Natural killer cell treated with Interleukin-12 subunit alpha and Interleukin-12 subunit beta and Interleukin-15 and Interleukin-18, amount 100 ng/mL, for 72 hours (primary cell): ENCODE results near the gene LAMC1. TPM values are rescaled to one million over a fixed set of nuclear protein-coding genes. Genes with fewer than 3 reads are reported as not detected.
"Not testable (repeated sequence)": the region's sequence is repeated elsewhere in the genome, so short reads cannot be mapped to it uniquely, and the experiment has no call there.

Experiments used
- ATAC-seq, 2 donors: fragments of 150-1000 bp; cut with Tn5 transposase in 1 of 2; sonication (Bioruptor Pico), chemical (Tn5 transposase) in 1 of 2; 2 replicates each; pipeline ENCODE4 v1.10.0; 2021
- DNase-seq: peaks from one replicate; pipeline ENCODE4 v3.0.0; 2022; ENCODE audit warnings: low spot score
- H3K27ac Mint-ChIP-seq, 2 donors: 1 replicate in 1 of 2; 2 replicates in 1 of 2; pipeline ENCODE4 v1.8.0; 2022; ENCODE audit warnings: mixed read lengths in 2 of 2, mild to moderate bottlenecking in 1 of 2, moderate library complexity in 1 of 2
- H3K27me3 Mint-ChIP-seq, 2 donors: 1 replicate in 1 of 2; 2 replicates in 1 of 2; pipeline ENCODE4 v1.8.0; 2022; ENCODE audit warnings: mixed read lengths in 2 of 2
- H3K36me3 Mint-ChIP-seq: one replicate; pipeline ENCODE4 v1.8.0; 2022; ENCODE audit warnings: mixed read lengths
- H3K4me1 Mint-ChIP-seq, 2 donors: 1 replicate in 1 of 2; 2 replicates in 1 of 2; pipeline ENCODE4 v1.8.0; 2022; ENCODE audit warnings: low read depth in 2 of 2, mixed read lengths in 2 of 2, mild to moderate bottlenecking in 1 of 2
- H3K4me3 Mint-ChIP-seq: one replicate; pipeline ENCODE4 v1.8.0; 2022; ENCODE audit warnings: mixed read lengths
- H3K9me3 Mint-ChIP-seq: 2 replicates; pipeline ENCODE4 v1.8.0; 2022; ENCODE audit warnings: mixed read lengths
- total RNA-seq, 2 donors: library from RNA; stranded (reverse); gene quantifications; one replicate each; pipeline ENCODE4 v1.2.3, GENCODE V29; 2022

The LAMC1 gene
- total RNA-seq, 2 donors from 2014 or later = 0.64 to 0.84 TPM

DNA sequence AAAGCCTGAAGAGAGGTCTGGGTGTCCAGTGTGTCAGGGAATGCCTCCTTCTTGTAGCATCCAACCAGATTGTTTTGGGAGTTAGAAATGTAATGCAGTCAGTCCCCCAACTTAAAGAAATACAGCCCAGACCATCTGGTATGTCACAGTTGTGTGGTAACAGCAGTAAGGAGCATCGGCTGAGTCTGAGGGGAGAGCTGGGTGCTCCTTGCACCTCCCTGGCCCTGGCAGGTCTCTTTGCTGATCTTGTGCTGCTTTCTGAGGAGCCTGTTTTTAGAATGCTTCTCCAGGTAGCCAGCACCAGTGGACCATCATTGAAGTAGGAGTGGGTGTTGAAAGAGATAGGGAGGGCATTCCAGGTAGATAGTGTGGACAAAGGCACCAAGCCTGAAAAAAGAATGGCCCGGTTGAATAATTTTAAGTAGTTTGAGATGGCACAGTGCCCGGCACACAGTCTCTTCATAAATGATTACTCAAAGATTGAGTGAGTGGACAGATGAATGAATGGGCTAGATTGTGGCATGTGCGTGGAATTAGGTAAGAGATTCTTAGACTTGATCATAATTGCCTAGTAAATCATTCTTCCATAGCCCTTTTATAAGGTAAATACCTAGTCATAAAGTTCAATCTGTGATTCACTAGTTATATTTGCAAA, 46.5 kb downstream of the LAMC1 start:
- no peak overlapping the region for H3K27ac Mint-ChIP-seq
- peaks cover 5 to 15% of the 10 kb centered on the region in 2 donors for H3K27me3 Mint-ChIP-seq
- ATAC-seq (no peak), DNase-seq (no peak)
- no peaks in the 10 kb centered on the region for H3K9me3 Mint-ChIP-seq
- H3K4me3 Mint-ChIP-seq = no peak overlapping the region
- peaks cover 5 to 11% of the 10 kb centered on the region in 2 donors for H3K4me1 Mint-ChIP-seq
- H3K36me3 Mint-ChIP-seq = no peaks in the 10 kb centered on the region

DNA sequence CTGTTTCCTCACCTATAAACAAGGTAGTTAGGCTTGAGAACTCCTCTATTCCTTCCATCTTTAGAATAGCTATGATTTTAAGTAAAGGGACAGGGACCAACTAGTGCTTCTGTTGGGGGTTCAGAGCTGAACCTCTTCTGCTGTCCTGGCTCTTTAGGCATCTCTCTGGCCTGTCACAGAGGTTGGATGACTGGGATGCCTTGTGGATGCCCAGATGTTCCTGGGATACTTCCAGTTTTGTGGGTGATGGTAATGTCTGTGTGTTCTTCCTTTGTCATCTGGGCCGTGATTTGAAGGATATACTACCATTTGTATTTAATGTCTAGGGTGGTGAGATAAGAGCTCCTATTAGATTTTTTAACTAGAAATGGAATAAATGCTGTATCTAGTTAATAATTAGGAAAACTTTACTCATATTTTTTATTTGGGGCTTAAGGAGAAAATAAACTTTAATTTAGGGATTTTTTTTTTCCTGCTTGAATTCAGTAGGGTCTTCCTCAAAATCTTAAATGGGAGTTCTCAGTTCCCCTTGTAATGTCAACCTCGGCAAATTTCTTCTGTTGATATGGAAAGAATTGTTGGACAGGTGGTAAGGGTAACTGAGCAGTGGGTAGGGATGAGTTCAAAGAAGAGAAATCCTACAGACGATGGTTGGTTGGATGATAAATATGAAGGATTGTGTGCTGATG, 47.2 kb downstream of the LAMC1 start:
- Mint-ChIP-seq H3K27me3 (peaks cover 5 to 17% of the 10 kb centered on the region in 2 donors), H3K27ac (no peak overlapping the region), H3K4me3 (no peak overlapping the region), H3K36me3 (no peaks in the 10 kb centered on the region), H3K9me3 (no peaks in the 10 kb centered on the region), H3K4me1 (peaks cover 5 to 11% of the 10 kb centered on the region in 2 donors)
- ATAC-seq = no peak
- DNase-seq = no peak

DNA sequence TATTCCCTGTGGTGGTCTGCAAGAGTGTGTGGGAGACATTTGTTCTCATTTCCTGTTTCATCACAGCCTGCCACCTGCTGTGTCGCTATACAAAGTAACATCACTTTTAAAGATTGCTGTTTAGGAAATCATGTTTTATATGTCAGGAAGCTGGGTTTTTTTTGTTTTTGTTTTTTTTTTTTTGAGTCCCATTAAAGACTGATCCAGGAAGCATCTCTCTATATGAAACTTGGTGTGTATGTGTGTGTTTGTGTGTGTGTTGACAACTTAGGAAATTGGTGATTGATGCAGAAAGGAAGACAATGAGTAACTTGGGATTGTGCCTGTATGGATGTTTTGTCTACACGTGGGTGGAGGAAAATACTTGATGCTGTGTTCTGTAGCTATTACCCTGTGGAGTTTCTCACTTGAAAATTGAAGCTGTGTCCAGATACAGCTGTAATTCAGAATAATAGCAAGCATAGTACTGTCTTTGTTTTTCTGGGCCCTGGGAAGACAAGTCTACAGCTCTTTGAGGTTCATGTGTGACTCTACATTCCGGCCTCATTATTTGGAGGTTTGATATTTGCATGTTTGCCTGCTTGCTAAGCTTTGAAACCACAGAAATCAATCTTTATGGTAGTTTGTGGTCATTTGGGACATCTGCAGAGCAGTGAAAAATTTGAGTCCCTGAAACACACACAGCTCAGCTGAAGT, 47.9 kb downstream of the LAMC1 start:
- no peak overlapping the region for H3K27ac Mint-ChIP-seq
- peaks cover 7 to 22% of the 10 kb centered on the region in 2 donors for H3K27me3 Mint-ChIP-seq

DNA sequence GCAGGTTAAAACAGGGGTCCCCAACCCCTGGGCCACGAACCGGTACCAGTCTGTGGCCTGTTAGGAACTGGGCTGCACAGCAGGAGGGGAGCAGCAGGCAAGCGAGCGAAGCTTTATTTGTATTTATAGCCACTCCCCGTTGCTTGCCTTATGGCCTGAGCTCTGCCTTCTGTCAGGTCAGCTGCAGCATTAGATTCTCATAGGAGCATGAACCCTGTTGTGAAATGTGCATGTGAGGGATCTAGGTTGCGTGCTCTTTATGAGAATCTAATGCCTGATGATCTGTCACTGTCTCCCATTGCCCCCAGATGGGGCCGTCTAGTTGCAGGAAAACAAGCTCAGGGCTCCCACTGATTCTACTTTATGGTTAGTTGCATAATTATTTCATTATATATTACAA, 49.4 kb downstream of the LAMC1 start:
- Mint-ChIP-seq H3K27me3 (peaks cover 13 to 22% of the 10 kb centered on the region in 2 donors), H3K4me1 (peaks cover 5 to 11% of the 10 kb centered on the region in 2 donors)
- DNase-seq, H3K27ac Mint-ChIP-seq, H3K4me3 Mint-ChIP-seq, ATAC-seq, H3K9me3 Mint-ChIP-seq, H3K36me3 Mint-ChIP-seq: not testable (repeated sequence)

More for the DNA sequence above, 47.9 kb downstream of the LAMC1 start:
- Mint-ChIP-seq H3K4me1 (peaks cover 5 to 11% of the 10 kb centered on the region in 2 donors), H3K36me3 (no peaks in the 10 kb centered on the region), H3K9me3 (no peaks in the 10 kb centered on the region), H3K4me3 (no peak overlapping the region)
- ATAC-seq (no peak), DNase-seq (no peak)

DNA sequence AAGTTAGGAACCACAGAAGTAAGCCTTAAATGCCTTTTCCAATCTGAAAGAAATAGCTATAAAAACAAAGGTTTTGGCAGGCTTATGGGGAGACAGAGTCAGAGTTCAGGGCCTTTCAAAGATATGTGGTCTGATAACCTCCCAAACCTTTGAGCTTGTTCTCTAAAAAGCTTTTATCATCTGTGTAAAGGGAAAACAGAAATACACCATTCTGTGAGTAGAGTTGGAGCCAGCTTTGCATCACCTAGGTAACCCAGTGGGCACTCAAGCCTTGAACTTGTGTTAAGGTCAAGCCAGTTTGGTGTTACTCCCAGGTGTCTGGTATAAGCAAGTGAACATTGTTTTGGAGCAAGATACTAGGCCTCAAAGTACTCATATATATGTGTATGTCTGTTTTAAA, 50.1 kb downstream of the LAMC1 start:
- DNase-seq (no peak), ATAC-seq (no peak)
- no peaks in the 10 kb centered on the region for H3K36me3 Mint-ChIP-seq
- H3K27me3 Mint-ChIP-seq = peaks cover 13 to 22% of the 10 kb centered on the region in 2 donors
- no peak overlapping the region for H3K27ac Mint-ChIP-seq
- no peaks in the 10 kb centered on the region for H3K9me3 Mint-ChIP-seq
- H3K4me1 Mint-ChIP-seq = peaks cover 5 to 11% of the 10 kb centered on the region in 2 donors
- no peak overlapping the region for H3K4me3 Mint-ChIP-seq

DNA sequence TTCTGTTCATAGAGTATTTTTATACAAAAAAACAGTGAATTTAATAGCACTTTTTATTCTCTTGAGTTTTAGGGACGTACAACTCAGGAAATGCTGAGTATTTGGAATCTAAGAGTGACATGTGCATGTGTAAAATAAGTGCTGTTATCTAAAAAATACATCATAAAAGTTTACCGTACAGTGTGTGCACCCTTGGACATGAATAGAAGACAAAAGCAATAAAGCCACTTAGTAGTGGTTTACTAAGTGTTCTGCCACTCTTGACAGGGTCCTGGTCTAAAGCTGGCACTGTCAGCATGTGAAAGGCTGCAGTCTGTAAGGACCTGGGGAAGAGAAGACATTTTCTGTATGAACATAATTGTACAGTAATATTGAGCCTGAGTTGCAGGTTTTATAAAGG, 51.0 kb downstream of the LAMC1 start:
- ATAC-seq = no peak
- Mint-ChIP-seq H3K27ac (no peak overlapping the region), H3K4me3 (no peak overlapping the region), H3K4me1 (peaks cover 5 to 11% of the 10 kb centered on the region in 2 donors), H3K9me3 (no peaks in the 10 kb centered on the region), H3K36me3 (no peaks in the 10 kb centered on the region), H3K27me3 (peaks cover 13 to 22% of the 10 kb centered on the region in 2 donors)
- no peak for DNase-seq

DNA sequence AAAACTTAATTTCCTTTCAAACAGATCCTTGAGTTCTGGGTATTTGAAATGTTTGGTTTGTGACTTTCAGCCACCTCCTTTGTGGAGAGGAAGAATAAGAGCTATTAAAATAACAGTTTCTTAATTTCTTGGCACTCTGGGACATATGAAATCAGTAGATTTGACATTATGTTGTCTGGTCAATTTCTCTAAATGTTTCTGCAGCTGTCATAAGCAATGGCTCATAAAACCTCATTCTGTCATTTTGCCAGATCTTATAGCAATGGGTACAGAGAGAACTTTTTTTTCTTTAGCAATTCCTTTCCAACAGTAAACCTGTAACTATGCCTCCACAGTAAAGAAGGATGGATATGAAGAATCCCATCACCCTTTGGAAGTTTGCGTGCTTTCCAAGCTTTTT, 52.6 kb downstream of the LAMC1 start:
- Mint-ChIP-seq H3K4me1 (peaks cover 3 to 4% of the 10 kb centered on the region in 2 donors), H3K9me3 (no peaks in the 10 kb centered on the region), H3K27me3 (peaks cover 10 to 13% of the 10 kb centered on the region in 2 donors), H3K4me3 (no peak overlapping the region), H3K36me3 (no peaks in the 10 kb centered on the region), H3K27ac (no peak overlapping the region)
- no peak for DNase-seq
- ATAC-seq = no peak

DNA sequence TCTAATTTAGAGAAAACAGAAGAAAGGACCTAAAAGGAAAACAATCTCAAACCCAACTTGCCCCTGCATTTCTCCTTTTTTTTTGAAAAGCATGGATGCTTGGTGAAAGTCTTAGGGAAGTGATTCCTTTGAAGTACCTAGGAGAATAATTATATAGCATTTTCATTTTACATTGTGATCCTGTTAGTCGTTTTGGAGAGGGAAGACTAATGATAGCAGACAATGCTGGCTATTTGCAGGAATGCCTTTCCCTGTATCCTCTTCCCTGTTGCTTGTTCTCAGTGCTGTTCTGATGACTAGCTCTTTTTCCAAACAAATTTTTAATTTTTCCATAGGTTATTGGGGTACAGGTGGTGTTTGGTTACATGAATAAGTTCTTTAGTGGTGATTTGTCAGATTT, 53.9 kb downstream of the LAMC1 start:
- H3K27me3 Mint-ChIP-seq = peaks cover 8 to 14% of the 10 kb centered on the region in 2 donors
- no peak for DNase-seq
- no peak overlapping the region for H3K27ac Mint-ChIP-seq
- no peaks in the 10 kb centered on the region for H3K36me3 Mint-ChIP-seq
- H3K4me1 Mint-ChIP-seq = no peaks in the 10 kb centered on the region
- no peaks in the 10 kb centered on the region for H3K9me3 Mint-ChIP-seq
- no peak overlapping the region for H3K4me3 Mint-ChIP-seq
- ATAC-seq = no peak

DNA sequence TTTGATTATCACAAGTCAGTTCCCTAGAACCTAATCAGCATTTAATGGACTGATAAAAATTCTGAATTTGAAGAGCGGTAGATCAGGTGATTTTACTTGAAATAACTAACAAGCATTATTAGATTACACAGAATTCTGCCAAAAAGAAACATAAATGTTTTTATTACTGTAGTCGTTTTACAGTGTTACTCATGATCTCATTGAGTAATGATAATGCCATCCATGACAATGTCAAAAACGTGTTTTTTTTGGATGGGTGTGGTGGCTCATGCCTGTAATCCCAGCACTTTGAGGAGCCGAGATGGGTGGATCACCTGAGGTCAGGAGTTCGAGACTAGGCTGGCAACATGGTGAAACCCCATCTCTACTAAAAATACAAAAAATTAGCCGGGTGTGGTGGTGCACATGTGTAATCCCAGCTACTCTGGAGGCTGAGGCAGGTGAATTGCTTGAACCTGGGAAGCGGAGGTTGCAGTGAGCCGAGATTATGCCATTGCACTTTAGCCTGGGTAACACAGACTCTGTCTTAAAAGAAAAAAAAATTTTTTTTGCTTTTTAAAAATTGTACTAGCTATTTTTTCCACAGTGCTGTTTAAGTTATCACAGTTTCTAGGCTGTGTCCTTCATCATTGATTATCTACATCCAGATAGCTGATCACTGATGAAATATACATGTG, 56.6 kb downstream of the LAMC1 start:
- no peaks in the 10 kb centered on the region for H3K36me3 Mint-ChIP-seq
- H3K4me1 Mint-ChIP-seq = no peaks in the 10 kb centered on the region
- ATAC-seq (no peak), DNase-seq (no peak)
- H3K27me3 Mint-ChIP-seq = peaks cover 8 to 14% of the 10 kb centered on the region in 2 donors
- no peaks in the 10 kb centered on the region for H3K9me3 Mint-ChIP-seq
- H3K4me3 Mint-ChIP-seq = no peak overlapping the region
- no peak overlapping the region for H3K27ac Mint-ChIP-seq

DNA sequence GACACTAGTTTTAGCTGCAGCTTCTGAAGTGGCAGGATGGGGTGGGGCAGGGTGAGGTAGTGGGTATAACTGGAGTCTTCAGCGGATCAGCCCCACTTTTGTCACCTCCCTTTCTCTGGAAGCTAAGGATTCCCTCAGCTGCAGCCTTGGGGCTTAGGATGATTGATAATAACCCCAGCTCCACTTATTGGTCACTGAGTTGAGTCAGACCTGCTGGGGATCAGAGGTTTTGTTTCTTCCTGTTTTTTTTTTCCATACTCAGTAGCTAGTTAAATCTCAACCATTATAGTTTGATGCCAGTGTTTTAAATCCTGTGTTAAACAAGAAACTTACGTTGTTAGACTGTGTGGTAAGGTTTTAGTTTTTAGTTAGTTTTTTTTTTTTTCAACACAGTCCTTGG, 57.2 kb downstream of the LAMC1 start:
- Mint-ChIP-seq H3K9me3 (no peaks in the 10 kb centered on the region), H3K36me3 (no peaks in the 10 kb centered on the region), H3K27ac (no peak overlapping the region), H3K4me3 (no peak overlapping the region), H3K4me1 (no peaks in the 10 kb centered on the region), H3K27me3 (peaks cover 8 to 12% of the 10 kb centered on the region in 2 donors)
- DNase-seq (no peak), ATAC-seq (no peak)

DNA sequence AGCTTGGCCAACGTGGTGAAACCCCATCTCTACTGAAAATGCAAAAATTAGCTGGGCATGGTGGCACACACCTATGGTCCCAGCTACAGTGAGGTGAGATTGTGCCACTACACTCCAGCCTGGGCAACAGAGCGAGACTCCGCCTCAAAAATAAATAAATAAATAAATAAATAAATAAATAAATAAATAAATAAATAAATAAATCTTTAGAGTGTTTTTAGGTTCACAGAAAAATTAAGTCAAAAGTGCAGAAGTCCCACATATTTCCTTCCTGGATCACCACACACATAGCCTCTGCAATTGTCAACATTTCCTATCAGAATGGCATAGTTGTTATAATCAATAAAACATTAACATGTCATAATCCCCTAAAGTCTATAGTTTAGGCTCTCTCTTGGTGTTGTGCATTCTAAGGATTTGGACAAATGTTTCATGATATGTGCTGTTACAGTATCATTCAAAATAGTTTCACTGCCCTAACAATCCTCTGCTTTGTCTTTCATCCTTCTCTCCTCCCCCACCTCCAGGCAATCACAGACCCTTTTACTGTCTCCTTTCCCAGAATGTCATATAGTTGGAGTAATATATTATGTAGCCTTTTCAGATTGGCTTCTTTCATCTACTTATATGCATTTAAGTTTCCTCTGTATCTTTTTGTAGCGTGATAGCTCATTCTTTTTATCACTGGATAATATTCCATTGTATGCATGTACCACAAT, 58.3 kb downstream of the LAMC1 start:
- Mint-ChIP-seq H3K27me3 (peaks cover 5 to 7% of the 10 kb centered on the region in 2 donors), H3K4me3 (no peak overlapping the region), H3K36me3 (no peaks in the 10 kb centered on the region), H3K4me1 (no peaks in the 10 kb centered on the region), H3K27ac (no peak overlapping the region), H3K9me3 (no peaks in the 10 kb centered on the region)
- DNase-seq (no peak), ATAC-seq (no peak)

DNA sequence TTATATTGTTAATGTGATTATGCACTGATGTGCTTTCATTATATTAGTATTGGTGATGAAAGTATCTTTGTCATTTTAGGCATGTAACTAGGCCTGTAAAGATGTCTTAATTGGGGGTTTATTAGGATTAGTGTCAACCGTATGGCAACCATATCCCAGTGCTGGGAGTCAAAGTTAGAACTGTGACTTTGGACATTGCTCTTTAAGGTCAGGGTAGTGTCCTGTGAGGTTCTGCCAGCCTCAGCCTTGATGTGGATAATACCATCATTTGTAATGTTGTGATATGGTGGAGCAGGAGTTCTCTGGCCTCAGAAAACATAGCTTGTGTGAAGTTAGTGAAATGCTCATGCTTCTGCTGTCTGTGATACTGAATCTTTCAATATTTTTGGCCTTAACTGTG, 59.4 kb downstream of the LAMC1 start:
- no peak overlapping the region for H3K27ac Mint-ChIP-seq
- no peak for DNase-seq
- H3K4me1 Mint-ChIP-seq = no peaks in the 10 kb centered on the region
- no peaks in the 10 kb centered on the region for H3K36me3 Mint-ChIP-seq
- H3K27me3 Mint-ChIP-seq = peaks cover 2 to 7% of the 10 kb centered on the region in 2 donors
- no peaks in the 10 kb centered on the region for H3K9me3 Mint-ChIP-seq
- no peak for ATAC-seq
- no peak overlapping the region for H3K4me3 Mint-ChIP-seq

DNA sequence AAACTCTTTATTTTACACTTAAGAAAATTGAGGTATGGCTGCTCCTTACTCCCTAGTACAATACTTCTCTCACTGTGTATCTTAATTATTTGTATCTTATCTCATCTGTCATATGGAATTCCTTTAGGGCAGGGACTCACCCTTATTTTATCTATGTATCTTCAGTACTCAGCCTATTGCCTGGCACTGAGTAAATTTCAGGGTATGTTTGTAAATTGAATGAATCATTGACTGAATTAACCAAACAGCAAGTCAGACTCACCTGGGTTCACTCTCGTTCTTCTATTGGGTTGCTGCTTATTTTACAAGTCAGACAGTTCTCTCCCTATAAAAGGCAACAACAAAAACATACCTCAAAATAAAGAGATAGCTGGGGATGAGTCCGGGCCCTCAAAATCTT, 63.8 kb downstream of the LAMC1 start:
- H3K27me3 Mint-ChIP-seq = peaks cover 1 to 2% of the 10 kb centered on the region in 2 donors
- H3K36me3 Mint-ChIP-seq = no peaks in the 10 kb centered on the region
- H3K4me3 Mint-ChIP-seq = no peak overlapping the region
- no peak overlapping the region for H3K27ac Mint-ChIP-seq
- H3K4me1 Mint-ChIP-seq = no peaks in the 10 kb centered on the region
- no peak for DNase-seq
- no peaks in the 10 kb centered on the region for H3K9me3 Mint-ChIP-seq
- no peak for ATAC-seq
